Transverse colon (tissue), 4 donors: ENCODE measurements around the gene INTS11. TPM values are rescaled to one million over a fixed set of nuclear protein-coding genes. Genes with fewer than 3 reads are reported as not detected.
A peak's percentile ranks its signal among the peaks of the same experiment; 100 is the strongest.

ENCODE experiments used
- DNase-seq: peaks from one replicate; pipeline ENCODE4 v3.0.0-alpha.2; 2019
- H3K27ac ChIP-seq, 4 donors: fragments of 200-600 bp; sonication (generic); 2 replicates each; pipeline ENCODE4 v1.5.1; 2016 to 2018; ENCODE audit warnings: inconsistent platforms in 4 of 4
- H3K27me3 ChIP-seq: fragments of 200-600 bp; sonication (generic); 2 replicates; pipeline ENCODE4 v1.5.1; 2017; ENCODE audit warnings: inconsistent platforms
- H3K36me3 ChIP-seq, 4 donors: fragments of 200-600 bp; sonication (generic); 2 replicates each; pipeline ENCODE4 v1.5.1; 2017 to 2019; ENCODE audit warnings: inconsistent platforms in 4 of 4
- H3K4me1 ChIP-seq, 4 donors: fragments of 200-600 bp; sonication (generic); 2 replicates each; pipeline ENCODE4 v1.5.1; 2017 to 2020; ENCODE audit warnings: inconsistent platforms in 4 of 4
- H3K4me3 ChIP-seq, 4 donors: fragments of 200-600 bp; sonication (generic); 1 replicate in 1 of 4; 2 replicates in 3 of 4; pipeline versions ENCODE4 v1.5.1 to v1.6.1; 2017 to 2019; ENCODE audit warnings: inconsistent platforms in 4 of 4
- H3K9me3 ChIP-seq, 2 donors: fragments of 200-600 bp; sonication (generic); 2 replicates each; pipeline ENCODE4 v1.5.1; 2017 to 2019; ENCODE audit warnings: inconsistent platforms in 2 of 2
- CTCF ChIP-seq, 5 experiments: fragments of 200-600 bp in 3 of 5; fragments of 450-650 bp in 2 of 5; sonication (generic) in 3 of 5; IDR thresholded peaks; 1 replicate in 2 of 5; 2 replicates in 3 of 5; pipeline ENCODE4 v1.5.1; 2016 to 2017; ENCODE audit warnings: antibody characterized with exemption in 5 of 5, inconsistent platforms in 3 of 5, mild to moderate bottlenecking in 2 of 5, moderate library complexity in 1 of 5
- EP300 ChIP-seq: sonication (generic); formaldehyde crosslinking; IDR thresholded peaks from one replicate; pipeline ENCODE4 v1.6.1; 2017; ENCODE audit warnings: antibody characterized with exemption, low read depth
- POLR2A ChIP-seq: fragments of 450-650 bp; IDR thresholded peaks from one replicate; pipeline ENCODE4 v1.6.1; 2016; ENCODE audit warnings: antibody characterized with exemption, mild to moderate bottlenecking, moderate library complexity
- POLR2AphosphoS5 ChIP-seq, 3 donors: sonication (generic); formaldehyde crosslinking; IDR thresholded peaks; one replicate each; pipeline ENCODE4 v1.6.1; 2016; ENCODE audit warnings: antibody characterized with exemption in 3 of 3
- WGBS, 2 donors: methylation state at CpG; one replicate each; pipeline ENCODE4 v1.1.5; 2018; ENCODE audit warnings: low coverage in 1 of 2; 5-methylcytosine and 5-hydroxymethylcytosine counted together
- in situ Hi-C, 4 donors: fragments of 200-750 bp; cut with MboI; loops; one replicate each; pipeline versions ENCODE4 v1.15.0 to v1.15.1; 2017; ENCODE audit warnings: low sequenced_read_pairs in 3 of 4, low pct_ligation_motif_present in 1 of 4, low pct_unique_long_range_greater_than_20kb in 1 of 4
- intact Hi-C: fragments of 100-400 bp; cut with DNase I; formaldehyde crosslinking; loops from one replicate; pipeline ENCODE4 v1.15.1; 2023; ENCODE audit warnings: low total_unique reads
- total RNA-seq, 4 donors: library from RNA; depleted of rRNA; stranded (reverse); fragments of >200 nt; gene quantifications; one replicate each; pipeline ENCODE4 v1.1.0, GENCODE V29; 2016

The INTS11 gene
- total RNA-seq, 4 donors from 2014 or later = 118 to 424 (median 140) TPM

DNA sequence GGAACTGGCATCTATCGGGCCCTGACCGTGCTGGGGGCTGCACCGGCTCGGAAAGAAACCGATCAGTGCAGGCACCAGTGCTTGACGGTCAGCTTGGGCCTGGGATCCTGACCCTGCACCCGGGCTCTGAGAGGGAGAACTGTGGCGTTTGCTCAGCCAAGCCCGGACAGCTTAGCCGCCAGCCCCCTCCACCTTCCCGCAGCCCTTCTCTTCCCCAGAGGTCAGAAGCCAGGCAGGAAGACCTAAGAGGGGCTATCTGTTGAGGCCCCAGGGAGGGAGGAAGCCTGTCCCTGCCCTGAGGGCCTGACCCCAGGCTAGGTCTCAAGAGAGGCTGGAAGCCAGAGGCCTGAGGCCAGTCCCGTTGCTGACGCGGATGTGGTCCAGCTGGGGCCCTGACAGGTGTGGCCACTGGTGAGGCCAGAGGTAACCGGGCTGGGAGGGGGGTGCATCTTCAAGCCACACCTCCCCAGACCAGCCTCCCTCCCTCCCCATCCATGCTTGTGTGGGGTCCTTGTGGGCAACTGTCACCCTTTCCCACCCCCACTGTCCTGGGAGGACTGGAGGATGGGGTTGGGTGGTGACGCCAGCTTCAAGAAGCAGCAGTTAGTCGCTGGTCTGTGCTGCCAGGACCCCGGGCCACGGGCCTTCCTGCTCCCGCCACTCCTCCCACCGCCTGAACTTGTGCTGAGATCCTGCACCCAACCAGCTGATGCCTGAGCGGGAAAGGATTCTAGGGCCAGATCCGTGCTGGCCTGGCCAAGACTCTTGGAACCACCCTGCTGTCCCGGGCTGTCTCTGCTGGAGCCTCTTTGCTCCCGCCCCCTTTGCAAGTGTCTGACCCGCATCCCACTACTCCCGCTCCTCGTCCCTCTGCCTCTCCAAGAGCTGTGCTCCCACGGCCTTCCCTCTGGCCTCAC, 27.3 kb upstream of the INTS11 start:
- Histone ChIP-seq H3K4me3 (no peak overlapping the region), H3K27me3 (peaks cover 36% of the 10 kb centered on the region), H3K27ac (peak overlapping the region; percentile 10 to 68 (median 32)), H3K4me1 (peaks cover 34 to 59% (median 47%) of the 10 kb centered on the region in 4 donors), H3K9me3 (no peaks in the 10 kb centered on the region), H3K36me3 (no peaks in the 10 kb centered on the region)
- intact Hi-C loops (no loop called here), in situ Hi-C loops (no loop called here)
- TF ChIP-seq EP300 = no peak
- 40 to 69% methylated on average over 1 to 24 of the region's 29 CpGs for WGBS, 2 donors
- DNase-seq = no peak

- peaks cover 17% of the 10 kb centered on the region for H3K27me3 ChIP-seq
- peak within 1 kb of the TSS; percentile 85 to 89 (median 88) for H3K4me3 ChIP-seq
- intact Hi-C loops (no loop called here), in situ Hi-C loops (no loop called here)
- H3K9me3 ChIP-seq = no peaks in the 10 kb centered on the region
- H3K27ac ChIP-seq = peak within 1 kb of the TSS; percentile 88 to 96 (median 92)
- no peaks in the 10 kb centered on the region for H3K36me3 ChIP-seq
- H3K4me1 ChIP-seq = peaks cover 38 to 59% (median 48%) of the 10 kb centered on the region in 4 donors
- TF ChIP-seq CTCF (IDR thresholded peaks at IDR 0.05) (peak; percentile 36 to 69 (median 47)), POLR2AphosphoS5 (IDR thresholded peaks at IDR 0.05) (peak in 1 of 3 donors; percentile 14), EP300 (no peak)
- 2% methylated on average over 10 of the region's 122 CpGs; no CpG with 5 or more reads in 1 of the 2 donors for WGBS, 2 donors
- DNase-seq = peak; percentile 70
Observed at GRCh38 chr1:1349256-1350012, 25.0 kb upstream of the INTS11 start, which contains the start of gene DVL1. DVL1 (minus strand) TSS chr1:1349418; CDS start chr1:1349065, 353 bp downstream.

DNA sequence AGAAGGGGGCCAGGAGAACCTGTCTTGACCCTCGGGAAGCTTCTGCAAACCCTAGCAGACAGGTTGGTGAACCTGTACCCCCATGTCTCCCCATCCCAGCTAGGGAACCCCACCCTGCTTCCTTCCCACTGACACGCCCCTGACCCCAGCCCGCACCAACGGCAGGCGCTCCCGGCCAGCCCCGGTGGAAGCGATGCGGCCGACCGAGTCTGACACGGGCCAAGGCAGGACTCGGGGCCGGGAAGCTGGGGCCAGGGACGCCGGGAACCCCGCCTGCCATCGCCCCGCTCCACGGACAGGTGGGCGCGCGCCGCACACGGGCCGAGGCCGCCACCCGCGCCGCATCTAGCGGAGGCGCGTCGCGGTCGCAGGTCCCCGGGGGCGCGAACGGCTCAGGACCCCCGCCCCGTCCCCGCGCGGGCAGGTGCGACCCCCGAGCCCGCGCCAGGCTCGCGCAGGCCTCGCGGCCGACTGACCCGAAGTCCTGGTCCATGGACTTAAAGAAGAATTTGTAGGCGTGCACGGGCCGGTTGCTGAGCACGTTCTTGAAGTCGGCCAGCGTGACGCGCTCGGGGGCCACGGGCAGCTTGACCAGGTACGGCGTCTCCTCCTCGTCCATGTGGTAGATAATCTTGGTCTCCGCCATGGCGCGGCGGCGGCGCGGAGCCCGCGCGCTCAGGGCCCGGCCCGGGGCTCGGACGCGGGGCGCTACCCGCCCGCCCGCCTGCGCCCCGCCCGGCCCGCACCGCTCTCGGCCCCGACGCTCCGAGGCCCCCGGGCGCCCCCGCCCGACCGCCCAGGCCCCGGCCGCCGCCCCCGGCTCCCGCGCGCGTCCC, 24.2 kb upstream of the INTS11 start:
- no peaks in the 10 kb centered on the region for H3K36me3 ChIP-seq

More for the DNA sequence above, 24.2 kb upstream of the INTS11 start:
- peak overlapping the region; percentile 81 to 89 (median 86) for H3K4me3 ChIP-seq
- peaks cover 9% of the 10 kb centered on the region for H3K27me3 ChIP-seq
- peak overlapping the region; percentile 81 to 91 (median 87) for H3K27ac ChIP-seq
- no peaks in the 10 kb centered on the region for H3K9me3 ChIP-seq
- no peak for DNase-seq
- in situ Hi-C loops = no loop called here
- H3K4me1 ChIP-seq = peaks cover 38 to 55% (median 44%) of the 10 kb centered on the region in 4 donors
- TF ChIP-seq POLR2A (no peak), POLR2AphosphoS5 (IDR thresholded peaks at IDR 0.05) (no peak), CTCF (IDR thresholded peaks at IDR 0.05) (no peak), EP300 (no peak)
- WGBS, 2 donors = 1% methylated on average over 88 of the region's 109 CpGs; no CpG with 5 or more reads in 1 of the 2 donors
- intact Hi-C loops = no loop called here
